NCI-H1048 (cell line): ENCODE data around the gene TNFAIP3.
"Not testable (repeated sequence)": the region's sequence is repeated elsewhere in the genome, so short reads cannot be mapped to it uniquely, and the experiment has no call there.

ENCODE experiments used
- DNase-seq: peaks from one replicate; lab custom pipeline; 2025; lab: John Stamatoyannopoulos, UW

TNFAIP3 gene

GRCh38 chr6:137844773-137845172, 22.3 kb upstream of the TNFAIP3 start:
- DNase-seq, result not testable (repeated sequence)

GRCh38 chr6:137845460-137845859, 21.6 kb upstream of the TNFAIP3 start:
- no peak for DNase-seq

DNA sequence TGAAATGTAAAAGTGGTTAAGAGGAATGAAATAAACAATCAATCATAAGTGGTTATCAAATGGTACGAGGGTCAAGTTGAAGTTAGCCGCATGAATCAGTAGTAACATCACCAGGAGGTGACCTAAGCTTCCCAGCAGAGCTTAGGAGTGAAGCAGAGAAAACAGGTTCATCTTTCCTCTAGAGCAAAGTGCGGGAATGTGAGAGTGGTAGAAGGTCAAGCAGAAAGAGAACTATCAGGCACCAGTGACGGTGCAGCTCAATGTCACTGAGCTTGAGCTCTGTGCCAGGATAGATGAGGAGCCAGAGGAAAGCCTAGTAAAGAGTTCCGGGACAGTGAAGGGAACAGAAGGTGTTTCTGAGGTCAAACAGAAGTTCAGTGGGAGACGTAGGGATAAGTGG, 20.8 kb upstream of the TNFAIP3 start:
- DNase-seq, result no peak

DNA sequence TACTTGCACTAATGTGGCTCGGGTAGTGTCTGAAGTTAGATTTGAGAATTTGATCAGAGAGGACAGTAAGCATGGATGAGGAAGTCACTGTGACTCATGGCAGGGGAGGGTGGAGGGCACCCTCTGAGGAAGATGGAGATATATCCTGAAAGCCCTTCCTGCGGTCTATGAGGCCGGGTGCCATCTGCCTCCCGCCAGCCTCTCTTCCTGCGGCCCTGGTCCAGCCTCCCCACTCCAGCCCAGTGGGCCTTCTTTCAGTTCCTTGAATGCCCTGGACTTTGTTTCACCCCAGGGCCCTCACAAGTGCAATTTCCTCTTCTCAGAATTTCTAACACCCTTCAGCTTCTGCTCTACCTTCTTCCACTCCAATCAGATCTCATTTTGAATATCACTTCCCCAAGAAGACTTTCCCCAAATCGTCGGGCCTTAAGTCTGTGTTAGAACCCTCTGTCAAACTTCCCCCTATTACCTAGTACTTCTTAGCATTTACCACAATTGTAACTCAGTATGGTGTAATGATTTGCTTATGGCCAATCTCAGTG, 20.2 kb upstream of the TNFAIP3 start:
- no peak for DNase-seq

DNA sequence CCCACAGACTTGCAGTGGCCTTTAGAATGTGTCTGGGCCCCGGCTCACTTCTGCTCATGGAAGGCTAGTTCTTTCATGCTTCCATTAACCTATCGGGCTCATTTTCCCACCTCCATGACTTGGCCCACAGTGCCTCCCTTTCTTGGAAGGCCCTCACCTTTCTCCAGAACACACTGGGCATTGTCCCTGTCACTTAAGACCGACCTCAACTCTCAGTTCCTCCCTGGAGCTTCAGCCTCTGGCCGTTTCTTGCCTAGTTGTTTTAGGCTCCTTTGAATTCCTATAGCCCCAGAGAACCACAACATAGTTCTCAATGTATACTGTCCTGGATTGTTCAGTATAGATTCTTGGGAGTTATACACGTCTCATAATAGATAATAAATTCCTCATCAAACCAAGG, 19.3 kb upstream of the TNFAIP3 start:
- DNase-seq, result no peak

DNA sequence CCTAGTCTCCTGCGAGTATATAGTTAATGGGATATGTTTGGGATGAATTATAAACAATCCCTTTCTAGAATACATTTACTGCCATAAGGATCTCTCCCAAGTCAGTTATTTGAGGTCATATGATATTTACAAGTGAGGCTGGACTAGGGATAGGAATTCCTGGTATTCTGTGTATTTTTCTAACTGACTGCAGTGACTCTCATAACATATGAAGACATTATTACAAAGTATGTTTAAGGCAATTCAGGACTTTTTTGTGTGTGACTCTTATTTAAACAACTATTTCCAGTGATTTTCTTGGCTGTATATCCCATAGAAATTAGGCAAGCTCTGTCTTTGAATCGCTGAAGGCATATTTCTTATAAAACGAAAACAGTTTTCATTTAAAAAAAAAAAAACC, 18.4 kb upstream of the TNFAIP3 start:
- no peak for DNase-seq

DNA sequence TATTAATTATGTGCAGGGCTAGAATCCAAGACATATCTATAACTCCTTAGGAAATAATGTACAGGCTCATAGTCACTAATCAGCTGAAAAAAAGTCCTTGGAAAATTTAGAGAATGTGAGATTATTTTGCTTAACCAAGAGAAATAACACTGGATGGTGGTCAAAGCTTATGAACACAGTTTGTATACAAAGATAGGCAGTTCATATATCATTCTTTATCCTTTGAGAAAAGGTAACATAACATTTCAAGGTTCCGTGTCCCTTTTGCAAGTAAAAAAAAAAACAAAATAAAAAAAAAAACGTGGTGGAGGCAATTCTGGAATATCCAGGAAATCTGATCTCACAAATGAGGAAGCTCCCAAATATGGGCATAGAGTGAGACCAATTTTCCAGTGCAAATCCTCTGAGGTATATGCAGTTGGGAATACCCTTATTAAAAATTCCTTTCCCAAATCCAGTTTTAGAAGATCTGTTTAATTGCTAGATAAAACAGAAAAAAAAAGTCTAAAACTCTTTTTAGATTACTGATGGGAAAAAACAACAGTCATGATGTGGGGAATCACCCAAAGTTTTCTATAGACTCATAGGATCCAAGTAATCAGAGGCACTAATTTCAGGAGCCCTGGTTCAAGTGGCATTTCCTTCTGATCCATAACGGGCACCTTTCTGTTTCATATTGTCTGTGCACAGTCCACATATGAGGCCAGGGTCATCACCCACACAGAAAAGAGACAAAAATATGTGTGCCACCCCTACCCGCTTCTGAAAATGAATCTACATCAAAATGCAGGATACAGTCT, 17.7 kb upstream of the TNFAIP3 start:
- no peak for DNase-seq

GRCh38 chr6:137849981-137850714, 16.9 kb upstream of the TNFAIP3 start:
- DNase-seq, result no peak

- no peak for DNase-seq
These were observed 16.1 kb upstream of the TNFAIP3 start for GRCh38 chr6:137850816-137851602.

GRCh38 chr6:137851669-137852068, 15.4 kb upstream of the TNFAIP3 start:
- no peak for DNase-seq

- DNase-seq, result no peak
These were observed 14.7 kb upstream of the TNFAIP3 start for GRCh38 chr6:137852346-137852745.

GRCh38 chr6:137852811-137853210, 14.2 kb upstream of the TNFAIP3 start:
- no peak for DNase-seq

GRCh38 chr6:137853569-137854213, 13.4 kb upstream of the TNFAIP3 start:
- DNase-seq, result no peak

DNA sequence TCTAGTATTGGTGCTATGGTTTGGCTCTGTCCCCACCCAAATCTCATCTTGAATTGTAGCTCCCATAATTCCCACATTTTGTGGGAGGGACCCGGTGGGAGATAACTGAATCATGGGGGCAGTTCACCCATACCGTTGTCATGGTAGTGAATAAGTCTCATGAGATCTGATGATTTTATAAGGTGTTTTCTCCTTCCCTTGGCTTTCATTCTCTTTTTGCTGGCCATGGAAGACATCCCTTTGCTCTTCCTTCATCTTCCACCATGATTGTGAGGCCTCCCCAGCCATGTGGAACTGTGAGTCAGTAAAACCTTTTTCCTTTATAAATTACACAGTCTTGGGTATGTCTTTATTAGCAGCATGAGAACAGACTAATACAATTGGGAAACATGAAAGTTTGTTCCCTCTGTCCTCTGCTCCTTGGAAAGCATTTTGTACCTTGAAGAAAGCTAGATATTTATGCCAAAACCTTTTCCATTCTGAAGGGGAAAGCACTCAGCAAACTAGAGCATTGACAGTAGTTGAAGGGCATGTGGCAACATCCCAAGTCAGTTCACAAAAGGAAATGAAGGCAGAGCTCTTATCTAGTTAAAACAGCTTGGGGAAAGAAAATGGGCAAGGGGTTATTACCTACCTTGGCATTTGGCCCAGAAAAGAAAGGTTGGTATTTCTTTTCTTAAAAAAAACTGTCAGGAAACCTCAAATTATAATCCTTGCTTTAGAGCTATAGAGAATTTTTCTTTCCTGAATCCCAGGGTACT, 10.7 kb upstream of the TNFAIP3 start:
- no peak for DNase-seq

- no peak for DNase-seq
These were observed 8.0 kb upstream of the TNFAIP3 start for GRCh38 chr6:137859025-137859424.

GRCh38 chr6:137860394-137861005, 6.6 kb upstream of the TNFAIP3 start:
- no peak for DNase-seq

- no peak for DNase-seq
These were observed 5.3 kb upstream of the TNFAIP3 start for GRCh38 chr6:137861550-137862337.

DNA sequence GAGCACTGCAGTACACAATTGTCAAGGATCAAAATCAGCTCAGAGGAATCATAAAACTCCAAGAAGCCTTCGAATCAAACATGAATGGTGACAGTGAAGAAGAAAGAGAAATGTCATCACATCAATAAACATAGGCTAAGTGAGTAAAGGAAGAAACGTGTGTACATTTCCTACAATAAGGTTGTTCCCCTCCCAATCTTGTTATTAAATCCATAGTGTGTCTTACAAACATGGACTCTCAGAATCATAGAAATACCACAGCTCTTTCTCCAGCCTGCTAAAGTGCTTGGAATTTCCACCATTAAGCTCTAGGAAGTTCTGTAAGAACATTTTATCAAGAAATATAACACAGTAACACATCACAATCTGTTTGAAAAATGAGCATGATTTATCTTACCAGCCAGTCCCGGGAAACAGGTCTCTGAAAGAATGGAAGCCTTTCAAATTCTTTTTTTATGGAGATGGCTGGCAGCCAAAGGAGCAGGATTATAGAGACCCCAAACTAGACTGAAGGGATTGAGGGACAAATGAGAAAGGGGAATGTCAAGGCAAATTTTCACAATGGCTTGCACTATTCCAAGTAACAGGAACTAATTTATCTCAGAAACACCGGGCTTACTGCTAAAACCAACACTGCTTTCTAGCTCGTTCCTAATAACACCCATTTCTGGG, 4.5 kb upstream of the TNFAIP3 start:
- DNase-seq, result peak; percentile 20

- DNase-seq, result no peak
These were observed 3.8 kb upstream of the TNFAIP3 start for GRCh38 chr6:137863091-137863797.
